Inflammatory macrophage treated with lipopolysaccharide for 4 hours (primary cell): ENCODE results near the gene LTB4R.
A peak's percentile ranks its signal among the peaks of the same experiment; 100 is the strongest.
"Not testable (repeated sequence)": the region's sequence is repeated elsewhere in the genome, so short reads cannot be mapped to it uniquely, and the experiment has no call there.

Experiments used
- DNase-seq: peaks from one replicate; pipeline ENCODE4 v3.0.0-alpha.2; 2020

The LTB4R gene

GRCh38 chr14:24325041-24325530 is 13.8 kb downstream of the LTB4R start:
- DNase-seq, result no peak

DNA sequence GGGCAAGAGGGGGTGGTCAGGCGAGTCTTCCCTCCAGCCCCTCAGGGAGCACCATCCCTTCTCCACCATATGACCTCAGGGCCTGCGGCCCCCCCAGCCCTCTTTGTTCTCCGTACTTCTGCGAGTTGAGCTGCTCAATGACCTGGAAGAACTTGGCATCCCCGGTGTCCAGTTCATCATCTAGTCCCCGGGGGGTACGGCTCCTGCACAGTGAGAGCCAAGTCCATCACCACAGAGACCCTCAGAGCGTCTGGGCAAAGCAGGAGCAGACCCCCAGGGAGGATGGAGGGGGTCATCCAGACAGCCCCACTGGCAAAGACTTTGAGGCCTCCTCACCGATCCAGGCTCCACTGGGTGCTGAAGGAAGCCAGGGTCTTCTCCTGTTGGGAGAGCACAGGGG is 14.7 kb downstream of the LTB4R start:
- DNase-seq, result no peak

DNA sequence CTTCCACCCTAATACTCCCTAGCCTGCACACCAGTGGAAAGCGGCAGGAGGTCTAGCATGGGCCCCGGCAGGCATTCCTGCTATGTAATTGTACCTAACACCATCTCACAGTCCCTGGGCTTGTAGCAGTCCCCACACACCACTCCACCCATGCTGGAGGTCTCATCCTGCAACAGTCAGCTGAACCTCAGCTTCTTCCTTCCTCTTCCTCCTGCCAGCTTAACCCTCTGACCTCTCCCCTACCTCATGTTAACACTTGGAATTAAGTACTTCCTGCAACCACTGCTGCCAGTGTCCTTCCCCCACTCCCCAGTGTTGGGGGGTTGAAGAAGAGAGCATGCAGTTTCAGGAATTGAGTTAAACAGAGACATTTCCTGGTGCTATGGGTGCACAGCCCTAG is 16.0 kb downstream of the LTB4R start:
- no peak for DNase-seq

GRCh38 chr14:24327914-24328313 is 16.6 kb downstream of the LTB4R start:
- not testable (repeated sequence) for DNase-seq

DNA sequence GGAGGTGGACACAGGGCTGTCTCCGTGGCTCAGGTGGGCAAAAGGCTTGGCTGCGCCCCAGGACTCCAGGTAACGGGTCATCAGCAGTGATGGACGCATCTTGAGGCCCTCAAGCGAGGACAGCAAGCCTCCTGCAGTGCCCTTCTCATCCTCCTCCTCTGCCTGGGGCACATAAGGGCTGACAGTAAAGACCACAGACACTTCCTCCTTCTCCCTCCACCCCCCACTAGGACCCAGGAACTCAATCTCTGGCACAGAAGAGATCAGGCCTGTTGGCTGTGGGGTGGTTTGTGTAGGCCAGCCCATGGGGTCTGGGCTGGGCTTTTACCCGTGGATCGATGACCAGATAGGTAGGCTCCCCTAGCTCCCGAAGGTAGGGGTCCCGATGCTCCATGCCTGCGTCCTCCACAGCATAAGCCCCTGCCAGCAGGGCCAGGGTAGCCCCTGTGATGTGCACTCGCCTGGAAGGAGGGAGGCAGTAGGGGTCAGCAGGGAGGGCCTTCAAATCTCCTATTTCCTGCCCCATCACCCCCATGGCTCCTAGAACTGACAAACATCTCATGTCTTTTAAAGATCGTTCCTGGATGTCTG is 17.9 kb downstream of the LTB4R start:
- no peak for DNase-seq

- DNase-seq, result peak; percentile 97
Observed at GRCh38 chr14:24329736-24330135, 18.4 kb downstream of the LTB4R start.

DNA sequence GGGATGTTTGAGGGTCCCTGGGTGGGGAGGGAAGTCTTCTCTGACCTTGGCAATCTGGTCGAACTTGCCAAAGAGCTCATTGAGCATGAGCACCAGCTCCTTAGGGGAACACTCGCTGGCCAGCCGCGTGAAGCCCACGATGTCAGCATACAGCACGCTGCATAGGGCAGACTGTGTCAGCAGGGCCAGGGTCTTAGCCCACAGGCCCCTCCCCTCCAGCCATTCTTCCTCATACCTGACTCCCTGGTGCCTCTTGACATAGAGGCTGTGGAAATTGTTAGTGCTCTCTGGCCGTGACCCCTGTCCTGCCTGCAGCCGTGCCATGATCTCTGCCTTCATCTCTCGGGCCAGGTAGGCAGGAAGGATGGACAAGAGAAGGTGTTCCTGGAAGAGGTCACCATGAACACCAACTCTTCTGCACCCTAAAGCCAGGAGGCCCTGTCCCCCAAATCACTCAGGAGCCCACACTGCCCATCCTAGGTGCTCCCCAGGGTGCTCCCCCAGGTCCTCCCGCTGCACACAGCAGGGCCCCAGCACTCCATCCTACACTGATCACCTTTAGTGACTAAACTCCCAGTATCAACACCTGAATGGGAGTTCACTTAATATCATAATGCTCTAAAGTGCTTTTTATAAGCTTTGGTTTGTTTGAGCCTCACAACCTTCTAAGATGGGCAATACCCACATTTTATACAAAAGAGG is 19.8 kb downstream of the LTB4R start:
- no peak for DNase-seq

- DNase-seq, result no peak
Observed at GRCh38 chr14:24331731-24332267, 20.5 kb downstream of the LTB4R start.

DNA sequence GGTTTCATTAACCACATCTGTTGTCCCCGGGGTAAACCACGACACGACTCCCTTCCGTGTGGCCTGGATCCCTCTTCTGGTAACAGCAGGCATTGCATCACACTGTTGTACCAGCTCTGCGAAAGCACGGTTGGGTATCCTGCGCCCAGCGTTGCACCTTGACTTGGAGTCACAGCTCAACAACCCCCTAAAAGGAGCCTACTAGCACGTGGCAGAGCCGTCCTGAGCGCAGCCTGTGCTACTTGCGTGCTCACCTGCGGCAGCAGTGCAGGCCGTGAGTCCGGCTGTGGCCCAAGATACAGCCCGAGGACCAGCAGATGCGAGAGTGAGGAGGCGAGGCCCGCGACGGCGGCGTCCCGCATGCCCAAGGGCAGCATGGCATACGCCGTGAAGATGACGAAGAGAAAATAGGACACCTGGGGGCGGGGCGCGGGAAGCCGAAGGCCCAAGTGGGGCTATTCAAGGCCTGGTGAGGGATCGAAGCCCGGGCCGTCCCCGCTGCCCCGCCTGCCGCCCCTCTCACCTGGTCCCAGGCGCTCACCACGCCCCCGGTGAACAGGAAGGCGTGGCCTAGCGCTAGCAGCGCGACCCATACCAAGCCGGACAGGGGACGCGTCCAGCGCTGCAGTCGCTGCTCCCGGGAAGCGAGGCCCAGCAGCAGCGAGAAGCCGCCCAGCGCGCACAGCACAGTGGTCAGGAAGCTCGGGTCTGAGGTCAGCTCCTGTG is 21.1 kb downstream of the LTB4R start:
- DNase-seq, result peak; percentile 68

- no peak for DNase-seq
Observed at GRCh38 chr14:24334431-24335291, 23.4 kb downstream of the LTB4R start, which contains the start of gene ADCY4. Gene ADCY4, minus strand, starts transcription at chr14:24335071. Its CDS starts 419 bp downstream, at chr14:24334652.

DNA sequence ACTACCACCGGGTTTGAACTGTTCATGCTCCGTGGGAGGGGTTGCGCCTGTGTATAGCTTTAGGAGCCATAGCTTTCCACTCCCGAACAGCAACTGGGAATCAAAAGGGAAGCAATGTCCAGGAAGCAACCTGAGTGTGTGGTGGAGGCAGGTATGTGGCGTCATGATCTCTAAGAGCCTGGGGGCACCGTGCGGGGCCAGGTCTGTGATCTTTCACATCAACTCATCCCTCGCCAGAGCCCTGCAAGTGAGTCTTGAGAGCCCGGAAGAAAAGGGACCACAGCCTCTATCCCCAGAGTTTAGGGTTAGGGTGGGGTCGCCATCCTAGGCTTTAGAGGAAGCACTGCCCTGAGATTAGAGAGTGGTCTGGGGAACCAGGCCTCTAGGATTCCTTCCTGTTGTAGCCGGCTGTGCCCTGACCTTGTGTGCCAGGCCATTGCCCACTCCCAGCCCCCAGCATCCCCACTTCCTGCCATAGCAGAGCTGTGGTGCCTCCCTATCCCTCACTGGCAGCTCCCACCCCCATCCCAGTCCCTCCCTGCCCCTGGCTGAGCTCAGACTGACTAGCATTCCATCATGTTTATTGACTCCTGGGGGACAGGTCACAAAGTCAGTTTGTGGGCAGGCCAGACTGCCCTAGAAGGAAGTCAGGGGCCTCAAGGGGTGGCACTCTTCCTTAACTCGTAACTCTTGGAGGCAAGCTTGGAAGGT is 24.3 kb downstream of the LTB4R start:
- DNase-seq, result no peak

GRCh38 chr14:24337144-24337823 is 26.0 kb downstream of the LTB4R start:
- DNase-seq, result no peak

- no peak for DNase-seq
Observed at GRCh38 chr14:24337824-24338175, 26.5 kb downstream of the LTB4R start.

GRCh38 chr14:24338843-24339242 is 27.5 kb downstream of the LTB4R start:
- no peak for DNase-seq

GRCh38 chr14:24339284-24340151 is 28.2 kb downstream of the LTB4R start, which contains the start of gene RIPK3:
Gene RIPK3, minus strand, starts transcription at chr14:24339991. Its CDS starts 165 bp downstream, at chr14:24339826.
- peak; percentile 77 for DNase-seq

- DNase-seq, result no peak
Observed at GRCh38 chr14:24340606-24341005, 29.3 kb downstream of the LTB4R start.

GRCh38 chr14:24342889-24343288 is 31.6 kb downstream of the LTB4R start:
- no peak for DNase-seq

GRCh38 chr14:24343795-24344660 is 32.7 kb downstream of the LTB4R start:
- DNase-seq, result no peak

- no peak for DNase-seq
Observed at GRCh38 chr14:24347134-24347533, 35.8 kb downstream of the LTB4R start.
